H1 (cell line): ENCODE data around the gene MDFI.

Experiments
- EZH2 ChIP-seq: fragments of 200-600 bp; sonication (generic); IDR thresholded peaks from 2 replicates; pipeline ENCODE4 v1.7.1; 2012; ENCODE audit warnings: low read depth, mild to moderate bottlenecking, moderate library complexity, low read length, inconsistent platforms; ENCODE audit not compliant: severe bottlenecking
- GABPA ChIP-seq: IDR thresholded peaks from 2 replicates; pipeline ENCODE4 v1.6.1; 2011; ENCODE audit warnings: mild to moderate bottlenecking, low read length, moderate library complexity, borderline replicate concordance; ENCODE audit not compliant: insufficient read depth
- TF ChIP-seq, protein P1 (sequence below), 3 experiments: IDR thresholded peaks; 1 replicate in 2 of 3; 2 replicates in 1 of 3; pipeline versions ENCODE4 v1.5.1 to v1.6.1; 2011; ENCODE audit warnings: low read length in 3 of 3, mild to moderate bottlenecking in 3 of 3, inconsistent platforms in 2 of 3, low read depth in 1 of 3, moderate library complexity in 1 of 3; ENCODE audit not compliant: insufficient read depth in 1 of 3; ENCODE audit errors: control extremely low read depth in 1 of 3

DNA sequence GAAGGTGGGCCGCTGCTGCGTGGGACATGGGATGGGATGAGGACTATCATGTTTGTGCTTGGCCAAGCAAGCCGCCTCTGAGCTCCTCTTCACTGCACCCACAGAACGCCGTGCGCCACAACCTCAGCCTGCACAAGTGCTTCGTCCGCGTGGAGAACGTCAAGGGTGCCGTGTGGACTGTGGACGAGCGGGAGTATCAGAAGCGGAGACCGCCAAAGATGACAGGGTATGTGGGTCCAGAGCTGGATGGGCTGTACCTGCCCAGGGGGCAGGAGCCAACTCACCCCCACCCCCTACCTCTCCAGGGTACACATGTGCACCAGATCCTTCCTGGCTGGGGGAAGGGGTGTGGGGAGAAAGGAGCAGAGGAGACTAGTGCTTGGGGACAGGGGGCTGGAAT, 43.5 kb upstream of the MDFI start:
- TF ChIP-seq, protein P1, sequence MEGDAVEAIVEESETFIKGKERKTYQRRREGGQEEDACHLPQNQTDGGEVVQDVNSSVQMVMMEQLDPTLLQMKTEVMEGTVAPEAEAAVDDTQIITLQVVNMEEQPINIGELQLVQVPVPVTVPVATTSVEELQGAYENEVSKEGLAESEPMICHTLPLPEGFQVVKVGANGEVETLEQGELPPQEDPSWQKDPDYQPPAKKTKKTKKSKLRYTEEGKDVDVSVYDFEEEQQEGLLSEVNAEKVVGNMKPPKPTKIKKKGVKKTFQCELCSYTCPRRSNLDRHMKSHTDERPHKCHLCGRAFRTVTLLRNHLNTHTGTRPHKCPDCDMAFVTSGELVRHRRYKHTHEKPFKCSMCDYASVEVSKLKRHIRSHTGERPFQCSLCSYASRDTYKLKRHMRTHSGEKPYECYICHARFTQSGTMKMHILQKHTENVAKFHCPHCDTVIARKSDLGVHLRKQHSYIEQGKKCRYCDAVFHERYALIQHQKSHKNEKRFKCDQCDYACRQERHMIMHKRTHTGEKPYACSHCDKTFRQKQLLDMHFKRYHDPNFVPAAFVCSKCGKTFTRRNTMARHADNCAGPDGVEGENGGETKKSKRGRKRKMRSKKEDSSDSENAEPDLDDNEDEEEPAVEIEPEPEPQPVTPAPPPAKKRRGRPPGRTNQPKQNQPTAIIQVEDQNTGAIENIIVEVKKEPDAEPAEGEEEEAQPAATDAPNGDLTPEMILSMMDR (IDR thresholded peaks at IDR 0.05; ENCODE audit: control extremely low read depth in 1 of 3, insufficient read depth in 1 of 3, low read depth in 1 of 3, low read length in 3 of 3) = no peak
- TF ChIP-seq GABPA (no peak), EZH2 (no peak)
